Neural cell (in vitro differentiated cells): ENCODE data around the gene FGF14. TPM values are rescaled to one million over a fixed set of nuclear protein-coding genes. Genes with fewer than 3 reads are reported as not detected.

Experiments used
- H2AFZ ChIP-seq: fragments of 200-600, 300-800 bp; sonication (generic), shearing (Covaris generic); 2 replicates; pipeline ENCODE4 v1.6.0; 2014; ENCODE audit warnings: low read depth, mild to moderate bottlenecking, antibody characterized with exemption, low read length, moderate library complexity
- H3F3A ChIP-seq: fragments of 200-600 bp; shearing (Covaris generic); 2 replicates; pipeline ENCODE4 v1.6.1; 2016; ENCODE audit warnings: mild to moderate bottlenecking, moderate library complexity, mixed read lengths, antibody characterized with exemption, low read length; ENCODE audit not compliant: insufficient read depth, poor library complexity, severe bottlenecking
- H3K27ac ChIP-seq: fragments of 200-600, 300-800 bp; sonication (generic), shearing (Covaris generic); 2 replicates; pipeline ENCODE4 v1.5.1; 2014; ENCODE audit warnings: mild to moderate bottlenecking, low read length, moderate library complexity
- H3K27me3 ChIP-seq: fragments of 300-800, 200-600 bp; sonication (generic), shearing (Covaris generic); 2 replicates; pipeline ENCODE4 v1.6.0; 2014; ENCODE audit warnings: mild to moderate bottlenecking, low read depth, low read length, moderate library complexity; ENCODE audit not compliant: insufficient read depth
- H3K36me3 ChIP-seq: fragments of 300-800, 200-600 bp; sonication (generic), shearing (Covaris generic); 2 replicates; pipeline ENCODE4 v1.5.1; 2014; ENCODE audit warnings: mild to moderate bottlenecking, antibody characterized with exemption, low read length, moderate library complexity; ENCODE audit not compliant: insufficient read depth
- H3K4me2 ChIP-seq: fragments of 300-800, 200-600 bp; sonication (generic), shearing (Covaris generic); 2 replicates; pipeline ENCODE4 v1.6.0; 2014; ENCODE audit warnings: mild to moderate bottlenecking, low read length
- H3K4me3 ChIP-seq: fragments of 300-800, 200-600 bp; sonication (generic), shearing (Covaris generic); 2 replicates; pipeline ENCODE4 v1.5.1; 2014; ENCODE audit warnings: mild to moderate bottlenecking, low read length, moderate library complexity
- H3K79me2 ChIP-seq: fragments of 200-600 bp; shearing (Covaris generic); replicated peaks from 2 replicates; pipeline ENCODE4 v1.6.0; 2014; ENCODE audit warnings: mild to moderate bottlenecking, low read length, moderate library complexity; ENCODE audit not compliant: insufficient read depth
- H3K9ac ChIP-seq: fragments of 300-800, 200-600 bp; sonication (generic), shearing (Covaris generic); 2 replicates; pipeline ENCODE4 v1.6.1; 2016; ENCODE audit warnings: mild to moderate bottlenecking, low read length, mixed read lengths
- H3K9me2 ChIP-seq: fragments of 200-600 bp; shearing (Covaris generic); 2 replicates; pipeline ENCODE4 v1.6.1; 2016; ENCODE audit warnings: mild to moderate bottlenecking, low read length, mixed read lengths; ENCODE audit not compliant: insufficient read depth
- H3K9me3 ChIP-seq: fragments of 200-600, 300-800 bp; sonication (generic), shearing (Covaris generic); 2 replicates; pipeline ENCODE4 v1.6.1; 2016; ENCODE audit warnings: mild to moderate bottlenecking, mixed run types, low read length, moderate library complexity, mixed read lengths
- H4K20me1 ChIP-seq: fragments of 200-600 bp; shearing (Covaris generic); 2 replicates; pipeline ENCODE4 v1.6.1; 2016; ENCODE audit warnings: mild to moderate bottlenecking, mixed run types; ENCODE audit not compliant: insufficient read depth
- EP300 ChIP-seq: fragments of 450-650 bp; conservative IDR thresholded peaks from 2 replicates; pipeline ENCODE4 v1.6.1; 2014; ENCODE audit warnings: antibody characterized with exemption, mild to moderate bottlenecking, moderate library complexity; ENCODE audit not compliant: poor library complexity, severe bottlenecking
- EZH2 ChIP-seq: fragments of 200-600, 300-800 bp; shearing (Covaris generic), sonication (generic); IDR thresholded peaks from 2 replicates; pipeline ENCODE4 v1.6.1; 2014; ENCODE audit warnings: antibody characterized with exemption, low read length, borderline replicate concordance, mild to moderate bottlenecking; ENCODE audit not compliant: insufficient read depth, poor library complexity, severe bottlenecking
- MXI1 ChIP-seq: fragments of 450-650 bp; conservative IDR thresholded peaks from 2 replicates; pipeline ENCODE4 v1.6.1; 2014; ENCODE audit warnings: antibody characterized with exemption, mild to moderate bottlenecking; ENCODE audit not compliant: poor library complexity, severe bottlenecking
- POLR2AphosphoS5 ChIP-seq: IDR thresholded peaks from 2 replicates; pipeline ENCODE4 v1.6.1; 2012
- RAD21 ChIP-seq: fragments of 450-650 bp; conservative IDR thresholded peaks from 2 replicates; pipeline ENCODE4 v1.6.1; 2014; ENCODE audit warnings: antibody characterized with exemption, mild to moderate bottlenecking, moderate library complexity
- SMC3 ChIP-seq: fragments of 450-650 bp; conservative IDR thresholded peaks from 2 replicates; pipeline ENCODE4 v1.6.1; 2014; ENCODE audit warnings: antibody characterized with exemption, mild to moderate bottlenecking, moderate library complexity; ENCODE audit not compliant: poor library complexity
- TAF1 ChIP-seq: IDR thresholded peaks from 2 replicates; pipeline ENCODE4 v1.6.1; 2012; ENCODE audit warnings: low read depth
- polyA plus RNA-seq: library from polyadenylated mRNA; depleted of rRNA; stranded (reverse); fragments of >200 nt; gene quantifications from 2 replicates; pipeline ENCODE4 v1.2.3, GENCODE V29; 2014
- TF ChIP-seq, protein P1 (sequence below): fragments of 450-650 bp; IDR thresholded peaks from 2 replicates; pipeline ENCODE4 v1.5.1; 2014; ENCODE audit warnings: antibody characterized with exemption, mild to moderate bottlenecking, moderate library complexity; ENCODE audit not compliant: poor library complexity, severe bottlenecking
- TF ChIP-seq, protein P2 (sequence below): IDR thresholded peaks from 2 replicates; pipeline ENCODE4 v1.6.1; 2012; ENCODE audit warnings: borderline replicate concordance

Gene FGF14
- polyA plus RNA-seq, 1 donor from 2014 or later, result 36.4 TPM

DNA sequence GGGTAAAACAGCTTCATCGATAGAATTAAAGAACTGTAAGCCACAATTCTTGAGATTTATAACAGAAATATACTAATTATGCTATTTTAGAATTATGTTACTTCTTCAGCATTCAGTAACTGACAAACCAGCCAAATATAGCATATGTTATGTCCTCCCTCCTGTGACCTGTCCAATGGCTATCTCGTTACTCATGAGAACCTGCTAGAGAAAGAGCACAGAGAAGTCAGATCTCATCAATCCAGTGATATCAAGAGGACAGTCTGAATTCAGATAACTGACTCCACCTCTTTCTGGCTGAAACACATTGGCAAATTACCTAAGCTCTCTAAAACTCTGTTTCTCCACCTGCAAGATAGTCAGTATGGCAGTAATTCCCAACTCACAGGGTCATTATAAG is 170.4 kb downstream of the FGF14 start:
- no peak for TF ChIP-seq TAF1
- TF ChIP-seq EP300, result no peak
- TF ChIP-seq, protein P1, sequence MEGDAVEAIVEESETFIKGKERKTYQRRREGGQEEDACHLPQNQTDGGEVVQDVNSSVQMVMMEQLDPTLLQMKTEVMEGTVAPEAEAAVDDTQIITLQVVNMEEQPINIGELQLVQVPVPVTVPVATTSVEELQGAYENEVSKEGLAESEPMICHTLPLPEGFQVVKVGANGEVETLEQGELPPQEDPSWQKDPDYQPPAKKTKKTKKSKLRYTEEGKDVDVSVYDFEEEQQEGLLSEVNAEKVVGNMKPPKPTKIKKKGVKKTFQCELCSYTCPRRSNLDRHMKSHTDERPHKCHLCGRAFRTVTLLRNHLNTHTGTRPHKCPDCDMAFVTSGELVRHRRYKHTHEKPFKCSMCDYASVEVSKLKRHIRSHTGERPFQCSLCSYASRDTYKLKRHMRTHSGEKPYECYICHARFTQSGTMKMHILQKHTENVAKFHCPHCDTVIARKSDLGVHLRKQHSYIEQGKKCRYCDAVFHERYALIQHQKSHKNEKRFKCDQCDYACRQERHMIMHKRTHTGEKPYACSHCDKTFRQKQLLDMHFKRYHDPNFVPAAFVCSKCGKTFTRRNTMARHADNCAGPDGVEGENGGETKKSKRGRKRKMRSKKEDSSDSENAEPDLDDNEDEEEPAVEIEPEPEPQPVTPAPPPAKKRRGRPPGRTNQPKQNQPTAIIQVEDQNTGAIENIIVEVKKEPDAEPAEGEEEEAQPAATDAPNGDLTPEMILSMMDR, result no peak
- no peak for TF ChIP-seq POLR2AphosphoS5
- TF ChIP-seq MXI1, result no peak
- no peak for TF ChIP-seq EZH2
- no peak for TF ChIP-seq SMC3
- no peak for TF ChIP-seq RAD21
- TF ChIP-seq, protein P2, sequence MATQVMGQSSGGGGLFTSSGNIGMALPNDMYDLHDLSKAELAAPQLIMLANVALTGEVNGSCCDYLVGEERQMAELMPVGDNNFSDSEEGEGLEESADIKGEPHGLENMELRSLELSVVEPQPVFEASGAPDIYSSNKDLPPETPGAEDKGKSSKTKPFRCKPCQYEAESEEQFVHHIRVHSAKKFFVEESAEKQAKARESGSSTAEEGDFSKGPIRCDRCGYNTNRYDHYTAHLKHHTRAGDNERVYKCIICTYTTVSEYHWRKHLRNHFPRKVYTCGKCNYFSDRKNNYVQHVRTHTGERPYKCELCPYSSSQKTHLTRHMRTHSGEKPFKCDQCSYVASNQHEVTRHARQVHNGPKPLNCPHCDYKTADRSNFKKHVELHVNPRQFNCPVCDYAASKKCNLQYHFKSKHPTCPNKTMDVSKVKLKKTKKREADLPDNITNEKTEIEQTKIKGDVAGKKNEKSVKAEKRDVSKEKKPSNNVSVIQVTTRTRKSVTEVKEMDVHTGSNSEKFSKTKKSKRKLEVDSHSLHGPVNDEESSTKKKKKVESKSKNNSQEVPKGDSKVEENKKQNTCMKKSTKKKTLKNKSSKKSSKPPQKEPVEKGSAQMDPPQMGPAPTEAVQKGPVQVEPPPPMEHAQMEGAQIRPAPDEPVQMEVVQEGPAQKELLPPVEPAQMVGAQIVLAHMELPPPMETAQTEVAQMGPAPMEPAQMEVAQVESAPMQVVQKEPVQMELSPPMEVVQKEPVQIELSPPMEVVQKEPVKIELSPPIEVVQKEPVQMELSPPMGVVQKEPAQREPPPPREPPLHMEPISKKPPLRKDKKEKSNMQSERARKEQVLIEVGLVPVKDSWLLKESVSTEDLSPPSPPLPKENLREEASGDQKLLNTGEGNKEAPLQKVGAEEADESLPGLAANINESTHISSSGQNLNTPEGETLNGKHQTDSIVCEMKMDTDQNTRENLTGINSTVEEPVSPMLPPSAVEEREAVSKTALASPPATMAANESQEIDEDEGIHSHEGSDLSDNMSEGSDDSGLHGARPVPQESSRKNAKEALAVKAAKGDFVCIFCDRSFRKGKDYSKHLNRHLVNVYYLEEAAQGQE, result no peak
- Histone ChIP-seq H4K20me1 (no peaks in the 10 kb centered on the region), H3K36me3 (no peaks in the 10 kb centered on the region)

DNA sequence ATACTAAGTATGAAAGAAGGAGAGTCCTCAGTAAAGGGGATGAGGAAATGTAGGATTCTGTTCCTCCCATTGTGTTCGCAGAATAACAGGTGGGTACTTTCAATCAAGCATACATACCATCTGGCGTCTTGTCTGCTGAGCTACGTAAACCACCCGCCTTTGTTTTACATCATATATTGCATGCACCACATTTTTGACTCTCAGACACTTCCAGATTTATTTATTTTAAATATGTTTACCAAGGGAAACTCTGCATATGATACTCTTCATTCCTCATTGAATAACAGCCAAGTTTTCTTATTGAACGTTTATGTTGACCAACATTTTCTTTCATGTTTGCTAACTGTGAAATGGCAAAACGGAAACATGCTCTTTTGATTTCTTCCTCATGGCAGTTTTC is 174.1 kb downstream of the FGF14 start:
- Histone ChIP-seq H3K4me3 (no peak overlapping the region), H3K4me2 (no peak overlapping the region), H3K9ac (no peak overlapping the region), H4K20me1 (no peaks in the 10 kb centered on the region), H3K9me3 (no peaks in the 10 kb centered on the region), H3K27ac (no peak overlapping the region), H3F3A (no peaks in the 10 kb centered on the region), H3K9me2 (no peaks in the 10 kb centered on the region), H3K79me2 (no peaks in the 10 kb centered on the region), H2AFZ (no peak overlapping the region), H3K36me3 (no peaks in the 10 kb centered on the region), H3K27me3 (no peaks in the 10 kb centered on the region)
- TF ChIP-seq, protein P1, result no peak
- TF ChIP-seq POLR2AphosphoS5 (no peak), EZH2 (no peak), EP300 (no peak), TAF1 (no peak), RAD21 (no peak), MXI1 (no peak), SMC3 (no peak)
- TF ChIP-seq, protein P2, result no peak

More for the DNA sequence above, 170.4 kb downstream of the FGF14 start:
- Histone ChIP-seq H3K9me3 (no peaks in the 10 kb centered on the region), H3K4me3 (no peak overlapping the region), H2AFZ (no peak overlapping the region), H3K27ac (no peak overlapping the region), H3K4me2 (no peak overlapping the region), H3K9ac (no peak overlapping the region), H3K9me2 (no peaks in the 10 kb centered on the region), H3K79me2 (no peaks in the 10 kb centered on the region), H3K27me3 (no peaks in the 10 kb centered on the region), H3F3A (no peaks in the 10 kb centered on the region)
